Stimulated activated CD8-positive, alpha-beta memory T cell treated with anti-CD3 and anti-CD28 coated beads, Interleukin-4, amount 100 ng/mL, for 1 hour (primary cell): Measurements from ENCODE around the gene PCSK6.

Experiments
- DNase-seq, 2 donors: peaks; one replicate each; pipeline ENCODE4 v3.0.0-alpha.2; 2020; ENCODE audit warnings: low read depth in 2 of 2, low spot score in 1 of 2

The PCSK6 gene

DNA sequence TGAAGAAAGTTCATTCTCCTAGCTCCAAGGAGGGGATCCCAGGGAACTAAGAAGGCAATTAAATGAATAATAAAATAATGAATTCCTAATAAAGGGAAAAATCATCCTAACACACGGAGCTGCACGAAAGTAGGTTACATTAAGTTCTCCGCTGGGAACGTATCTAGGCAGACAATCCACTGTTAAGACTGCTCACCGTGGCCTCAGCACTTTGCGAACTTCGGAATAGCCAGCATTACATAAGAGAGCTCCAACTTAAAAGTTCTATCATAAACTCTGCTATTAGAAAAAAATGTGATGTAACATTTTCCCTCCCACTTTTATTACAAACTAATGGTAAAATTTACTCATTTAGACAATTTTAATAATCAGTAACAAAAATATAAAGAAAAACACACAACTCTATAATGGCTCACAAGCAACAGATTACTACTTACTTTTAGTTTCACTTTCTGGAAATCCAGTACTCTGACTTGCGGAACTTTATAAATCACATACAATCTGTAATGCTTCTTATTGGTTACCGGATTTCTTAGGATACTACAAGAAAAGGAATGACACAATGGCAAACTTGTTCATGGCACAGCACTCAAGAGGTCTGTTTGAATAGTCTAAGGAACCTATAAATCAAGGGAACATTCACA is 202.9 kb downstream of the PCSK6 start:
- DNase-seq: no peak

DNA sequence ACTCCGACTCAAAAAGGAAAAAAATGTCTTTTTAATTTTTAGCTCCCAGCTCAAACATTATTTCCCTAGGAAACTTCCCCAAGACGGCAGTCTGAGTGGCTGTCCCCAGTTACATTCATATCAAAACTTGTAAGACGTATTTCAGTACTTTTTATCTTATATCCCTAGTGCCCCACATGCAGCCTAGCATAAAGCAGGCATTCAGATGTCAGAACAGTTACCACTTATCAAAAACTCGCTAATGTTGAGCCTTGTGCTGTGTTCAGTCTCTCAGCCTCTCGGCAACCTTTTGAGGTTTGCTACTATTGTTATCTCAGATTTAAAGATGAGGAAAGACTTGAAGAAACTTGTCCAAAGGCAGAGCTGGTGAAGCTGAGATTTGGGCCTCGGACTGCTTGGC is 205.6 kb downstream of the PCSK6 start:
- no peak for DNase-seq

DNA sequence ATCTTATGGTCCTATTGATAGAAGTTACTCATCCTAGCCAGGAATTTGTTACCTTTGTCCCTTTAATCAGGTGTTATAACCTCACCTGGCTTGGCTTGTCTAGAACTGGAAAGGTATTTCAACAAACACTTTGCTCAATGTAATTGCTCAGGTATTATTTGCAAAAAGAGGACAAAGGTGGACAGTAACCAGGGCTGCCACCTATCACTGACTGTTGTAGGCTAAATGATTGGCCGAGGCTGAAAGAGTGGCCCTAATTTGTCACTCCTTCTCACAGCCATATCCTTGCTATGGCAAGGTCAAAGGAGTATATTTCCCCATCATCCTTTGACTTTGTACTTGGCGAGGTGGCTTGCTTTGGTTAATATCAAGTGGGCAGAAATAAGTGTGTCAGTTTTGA is 209.5 kb downstream of the PCSK6 start:
- DNase-seq: no peak

DNA sequence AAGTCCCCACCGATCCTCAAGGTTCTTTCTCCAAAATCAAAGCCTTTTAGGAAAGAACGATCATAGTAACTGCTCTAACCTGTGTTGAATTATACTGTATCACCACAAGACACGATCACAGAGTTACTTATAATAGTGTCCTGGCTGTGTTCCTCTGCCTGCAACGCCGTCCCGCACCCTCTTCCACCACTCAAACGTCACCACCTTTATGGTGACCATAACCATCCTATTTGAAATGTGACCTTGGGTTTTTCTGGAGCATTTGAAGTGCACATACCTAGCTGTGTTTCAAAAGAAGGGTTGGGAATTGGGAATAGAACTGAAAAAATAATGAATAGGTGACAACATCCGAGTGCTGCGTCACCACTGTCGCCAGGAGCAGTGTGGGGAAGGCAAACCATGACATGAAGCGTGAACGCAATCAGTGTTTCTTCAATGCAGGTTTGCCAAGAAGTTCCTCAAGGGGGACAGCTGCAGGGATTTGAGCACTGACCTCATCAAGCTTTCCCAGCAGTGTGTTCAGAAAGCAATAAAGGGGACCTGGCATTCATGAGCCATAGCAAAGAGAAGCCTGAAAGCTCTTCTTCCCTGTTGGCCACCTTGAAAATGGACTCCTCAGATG is 211.5 kb downstream of the PCSK6 start:
- no peak for DNase-seq

DNA sequence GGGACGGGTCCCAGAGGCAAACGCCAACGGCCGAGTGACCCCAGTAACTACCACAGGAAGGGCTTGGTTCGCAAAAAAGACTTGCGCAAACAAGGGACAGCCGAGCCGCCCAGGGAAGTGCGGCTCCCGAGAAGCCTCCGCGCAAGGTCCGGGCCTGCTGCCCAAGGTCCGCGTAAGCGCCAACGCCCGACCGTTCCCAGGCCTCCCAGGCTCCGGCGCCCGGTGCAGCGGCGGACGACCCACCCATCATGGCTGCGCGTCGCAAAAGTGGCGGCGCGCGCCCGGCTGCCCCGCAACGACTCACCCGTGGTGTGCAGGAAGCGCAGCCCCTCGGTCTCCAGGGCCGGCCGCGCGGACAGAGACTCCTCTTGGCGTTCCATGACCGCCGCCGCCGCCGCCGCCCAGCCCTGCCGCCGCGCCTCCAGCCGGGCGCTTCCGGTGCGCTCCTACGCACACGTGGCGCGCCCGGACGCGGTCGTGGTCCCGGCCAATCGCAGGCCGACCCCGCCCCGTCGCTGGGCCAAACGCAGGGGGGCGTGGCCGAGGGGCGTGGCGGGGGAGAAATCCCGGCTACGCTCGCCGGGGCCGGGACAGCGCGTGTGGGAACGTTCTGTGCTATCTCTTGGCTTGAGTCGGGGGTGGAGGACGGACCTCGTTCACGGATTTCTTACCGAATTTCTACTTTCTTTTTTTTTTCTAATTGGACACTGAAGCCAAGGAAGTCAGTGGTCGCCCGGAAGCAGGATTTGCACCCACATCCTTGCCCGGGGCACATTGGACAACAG is 212.3 kb downstream of the PCSK6 start, which contains the start of gene SELENOS:
Gene SELENOS, minus strand, starts transcription at position 448 of the 785 bp plus-strand sequence. Its CDS starts 68 bp downstream, at position 380.
- DNase-seq: peak; percentile 75 to 80

DNA sequence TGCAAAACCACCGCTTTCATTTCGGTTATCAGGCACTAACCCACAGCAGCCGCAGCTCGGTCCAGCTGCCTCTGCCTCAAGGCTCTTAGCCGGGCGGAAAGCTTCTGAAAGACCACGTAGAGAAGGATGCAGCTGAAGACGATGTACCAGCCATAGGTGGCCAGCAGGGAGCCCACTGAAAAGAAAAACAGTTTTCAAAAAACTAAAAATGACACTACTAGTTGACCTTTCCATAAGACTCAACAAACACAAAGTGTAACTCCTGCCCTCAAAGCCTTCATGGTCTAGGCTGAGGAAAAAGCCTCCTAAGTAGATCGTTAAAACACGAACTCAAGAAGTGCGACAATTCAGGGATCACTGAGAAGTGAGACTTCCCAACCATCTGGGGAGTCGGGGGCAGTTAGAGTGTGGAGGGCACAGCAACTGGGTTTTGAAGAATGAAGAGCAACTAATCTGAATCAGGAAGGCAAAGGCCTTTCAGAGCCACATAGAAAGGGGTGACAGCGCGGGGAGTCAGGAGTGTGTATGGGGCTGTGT is 212.9 kb downstream of the PCSK6 start:
- no peak for DNase-seq

DNA sequence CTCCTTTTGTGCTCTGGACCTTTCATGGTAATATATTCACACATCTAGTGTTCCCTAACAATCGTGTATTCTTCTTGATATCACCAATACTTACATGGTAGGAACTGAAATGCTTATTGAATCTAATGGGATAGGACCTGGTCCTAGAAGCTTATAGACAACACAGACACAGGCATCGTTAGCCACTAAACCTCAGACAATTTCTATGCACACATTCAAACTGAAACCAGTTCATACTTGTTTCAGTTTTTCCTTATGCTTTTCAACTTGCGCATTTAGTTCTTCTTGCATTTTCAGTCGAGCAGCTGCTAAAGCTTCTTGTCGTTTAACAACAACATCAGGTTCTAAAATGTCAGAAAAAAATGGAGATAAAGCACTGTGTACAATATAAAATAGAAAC is 214.5 kb downstream of the PCSK6 start:
- DNase-seq: no peak

DNA sequence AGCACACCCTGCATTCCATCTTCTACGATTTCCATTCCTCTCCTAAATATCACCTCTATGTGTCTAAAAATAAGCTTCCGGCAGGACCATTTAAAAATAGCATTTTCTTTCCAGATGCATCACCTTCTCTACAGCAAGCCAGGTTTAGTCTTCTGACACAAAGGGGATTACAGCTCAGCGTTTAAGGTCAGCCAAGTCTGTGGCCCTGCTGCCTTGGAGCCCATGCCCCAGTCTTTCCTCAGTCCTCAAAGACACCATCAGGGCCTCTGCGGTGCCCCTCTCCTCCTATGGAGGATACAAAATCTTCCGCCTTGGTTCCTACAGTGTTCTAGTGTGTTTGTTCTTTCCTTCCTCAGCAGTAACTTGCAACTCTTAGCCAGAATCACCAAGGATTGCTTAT is 216.0 kb downstream of the PCSK6 start:
- DNase-seq: no peak

DNA sequence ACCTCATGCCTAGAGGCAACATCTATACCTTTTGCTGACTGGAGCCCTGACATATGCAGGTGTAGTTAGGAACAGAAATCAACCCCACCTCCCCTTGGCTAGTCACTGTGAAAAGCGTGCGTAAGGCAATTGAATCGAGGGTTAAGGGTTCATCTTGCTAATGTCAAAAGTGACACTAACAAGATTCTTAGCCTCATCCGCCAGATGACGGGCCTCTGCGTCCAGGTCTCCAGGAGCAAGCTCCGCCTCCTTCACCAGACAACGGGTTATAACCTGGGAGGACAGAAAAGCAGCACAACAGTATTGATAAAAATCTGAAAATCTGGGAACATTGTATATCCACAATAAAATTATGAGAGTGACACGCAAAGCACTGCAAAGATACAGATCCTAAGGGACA is 216.9 kb downstream of the PCSK6 start:
- no peak for DNase-seq

DNA sequence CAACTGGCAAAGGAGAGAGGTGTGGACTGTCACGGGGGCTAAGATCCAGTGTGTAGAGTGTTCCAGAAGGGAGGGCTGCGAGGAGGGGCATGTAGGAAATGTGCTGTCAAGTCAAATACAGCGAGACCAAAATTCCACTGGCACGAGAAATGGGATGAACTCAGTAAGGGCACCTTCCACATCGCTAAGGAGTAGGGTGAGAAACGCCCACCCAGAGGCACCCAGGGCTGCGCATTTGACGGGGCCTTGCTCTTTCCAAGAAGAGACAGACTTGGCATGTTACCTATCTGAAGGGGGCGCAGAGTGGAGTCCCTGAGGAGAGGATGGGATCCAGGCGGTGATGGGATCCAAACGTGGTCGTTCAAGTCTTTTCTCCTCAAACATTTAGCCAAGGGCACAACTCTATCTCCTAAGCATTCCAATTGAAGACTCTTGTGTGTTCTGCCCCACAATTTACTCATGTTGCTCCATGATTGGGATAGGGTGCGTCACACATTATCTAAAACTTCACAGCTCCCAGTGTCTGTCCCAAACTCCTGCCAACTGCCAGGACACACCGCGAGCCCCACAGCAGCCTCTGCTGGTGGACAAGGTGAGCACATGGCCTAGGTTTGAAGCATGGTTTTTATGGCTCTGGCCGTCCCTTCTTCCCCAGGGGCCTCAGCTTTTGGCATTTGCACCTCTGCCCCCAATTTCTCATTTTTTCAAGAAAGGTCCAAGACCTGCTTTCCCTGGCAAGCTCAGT is 219.9 kb downstream of the PCSK6 start:
- no peak for DNase-seq

DNA sequence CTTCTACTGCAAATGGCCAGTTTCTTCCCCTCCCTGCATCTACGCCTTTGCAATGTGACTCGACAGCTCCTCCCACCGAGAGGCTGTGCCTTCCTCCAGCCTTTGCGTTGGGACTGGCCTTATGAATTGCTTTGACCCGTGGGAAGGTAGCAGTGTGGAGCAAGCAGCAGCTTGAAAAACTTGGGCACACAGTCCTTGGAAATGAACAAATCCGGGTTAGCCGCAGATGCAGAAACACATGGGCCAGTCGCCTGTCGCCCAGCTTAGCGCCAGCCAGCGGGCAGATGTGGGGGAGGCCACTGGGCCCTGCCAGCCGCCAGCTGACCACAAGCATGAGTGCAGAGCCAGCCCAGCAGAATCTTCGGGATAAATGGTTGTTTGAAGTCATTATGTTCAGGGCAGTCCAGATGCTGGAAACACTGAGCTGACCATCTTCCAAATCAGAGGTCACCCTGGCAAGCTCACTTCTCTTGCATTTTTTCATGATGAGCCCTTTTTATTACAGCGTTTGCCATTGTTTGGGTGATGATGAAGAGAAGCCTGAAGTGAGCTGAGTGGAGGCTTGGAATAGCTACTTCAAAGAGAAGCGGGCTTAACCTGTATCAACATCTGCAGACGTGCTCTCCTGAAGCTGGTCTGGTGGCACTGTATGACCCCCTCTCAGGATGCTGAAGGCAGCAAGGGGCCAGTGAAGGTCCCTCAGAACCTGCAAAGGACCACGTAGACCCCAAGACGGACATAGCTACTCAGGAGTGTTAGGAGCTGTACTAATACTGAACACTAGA is 222.0 kb downstream of the PCSK6 start:
- no peak for DNase-seq

DNA sequence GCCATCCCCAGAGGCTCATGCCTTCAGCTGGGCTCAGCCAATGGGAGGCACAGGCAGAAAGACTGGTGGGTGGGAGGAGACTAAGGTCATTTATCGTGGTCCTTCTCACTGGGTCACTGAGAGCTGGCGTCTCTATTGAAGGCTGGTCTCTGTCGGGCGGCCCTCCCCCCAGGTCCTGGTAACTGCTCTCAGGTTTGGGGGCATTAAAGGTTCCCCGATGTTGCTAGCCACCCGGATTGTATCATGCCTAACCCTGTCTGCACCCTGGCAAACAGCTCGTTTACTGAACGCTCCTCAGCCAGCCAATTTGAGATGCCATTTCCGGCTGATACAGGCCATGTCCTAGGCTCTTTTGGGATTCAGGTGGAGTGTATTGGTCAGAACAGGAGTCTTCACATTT is 222.7 kb downstream of the PCSK6 start:
- DNase-seq: no peak

DNA sequence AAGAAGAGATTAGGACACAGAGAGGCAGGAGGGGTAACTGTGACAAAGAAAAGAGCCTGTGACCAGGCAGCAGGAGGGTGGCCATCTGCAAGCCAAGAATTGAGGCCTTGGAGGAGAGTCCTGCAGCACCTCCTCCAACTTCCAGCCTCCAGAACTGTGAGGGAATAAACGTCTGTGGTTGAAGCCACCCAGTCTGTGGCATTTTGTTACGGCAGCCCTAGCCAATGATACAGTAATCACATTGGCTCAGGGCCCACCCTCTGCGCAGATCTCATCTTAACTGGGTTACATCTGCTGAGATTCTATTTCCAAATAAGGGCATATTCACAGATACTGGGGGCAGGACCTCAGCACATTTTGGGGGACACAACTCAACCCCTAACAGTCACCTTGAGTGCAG is 223.5 kb downstream of the PCSK6 start:
- DNase-seq: no peak

DNA sequence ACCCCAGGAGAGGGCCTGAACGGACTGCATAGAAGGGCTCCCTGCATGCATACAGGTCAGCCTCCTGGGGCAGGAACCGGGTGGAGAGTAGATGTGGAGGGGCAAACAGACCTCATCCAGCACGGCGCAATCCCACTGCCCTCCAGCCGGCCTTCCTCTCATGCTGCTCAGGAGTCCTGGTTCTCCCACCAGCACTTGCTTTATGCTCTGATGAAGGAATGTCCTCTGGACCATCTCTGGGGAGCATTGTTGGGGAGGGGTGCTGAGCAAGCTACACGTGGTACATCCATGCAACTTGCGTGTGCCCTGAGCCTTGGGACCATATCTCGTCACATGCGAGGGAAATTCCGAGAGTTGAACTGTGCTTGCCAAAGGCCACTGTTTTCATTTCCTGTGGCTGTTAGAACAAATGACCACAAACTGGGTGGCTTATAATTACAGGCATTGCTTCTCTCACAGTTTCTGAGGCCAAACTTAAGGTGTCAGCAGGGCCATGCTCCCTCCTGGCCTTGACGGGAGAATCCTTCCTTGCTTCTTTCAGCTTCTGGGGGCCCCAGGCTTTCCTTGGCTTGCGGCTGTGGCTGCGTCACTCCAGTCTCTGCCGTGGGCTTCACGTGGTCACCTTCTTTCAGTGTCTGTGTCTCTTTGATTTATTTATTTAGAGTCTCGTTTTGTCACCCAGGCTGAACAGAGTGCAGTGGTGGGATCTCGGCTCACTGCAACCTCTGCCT is 224.4 kb downstream of the PCSK6 start:
- DNase-seq: no peak

DNA sequence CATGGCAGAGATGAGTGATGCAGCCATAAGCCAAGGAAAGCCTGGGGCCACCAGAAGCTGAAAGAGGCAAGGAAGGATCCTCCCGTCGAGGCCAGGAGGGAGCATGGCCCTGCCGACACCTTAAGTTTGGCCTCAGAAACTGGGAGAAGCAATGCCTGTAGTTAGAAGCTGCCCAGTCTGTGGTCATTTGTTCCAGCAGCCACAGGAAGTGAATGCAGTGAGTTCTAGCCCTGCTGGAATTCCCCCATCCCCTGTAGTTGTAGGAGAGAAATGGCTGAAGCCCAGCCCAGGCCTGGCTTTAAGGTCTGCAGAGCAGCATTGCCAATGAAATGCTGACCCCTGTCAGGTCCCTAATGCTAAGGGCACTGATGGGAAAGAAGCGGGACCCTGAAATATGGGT is 225.5 kb downstream of the PCSK6 start:
- no peak for DNase-seq

DNA sequence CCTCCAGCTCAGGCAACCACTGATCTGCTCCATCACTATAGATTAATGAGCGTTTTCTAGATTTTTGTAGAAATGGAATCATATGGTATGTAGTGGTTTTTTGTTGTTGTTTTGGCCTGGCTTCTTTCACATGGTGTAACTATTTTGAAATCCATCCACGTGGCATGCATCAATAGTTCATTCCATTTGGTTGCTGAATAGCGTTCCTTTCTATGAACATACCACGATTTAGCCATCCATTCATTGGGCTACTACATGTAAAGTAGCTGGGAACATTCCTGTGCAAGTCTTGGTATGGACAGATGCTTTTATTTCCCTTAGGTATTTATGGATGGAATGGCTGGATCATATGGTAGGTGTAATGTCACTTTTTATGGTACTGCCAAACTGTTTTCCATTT is 227.0 kb downstream of the PCSK6 start:
- no peak for DNase-seq

DNA sequence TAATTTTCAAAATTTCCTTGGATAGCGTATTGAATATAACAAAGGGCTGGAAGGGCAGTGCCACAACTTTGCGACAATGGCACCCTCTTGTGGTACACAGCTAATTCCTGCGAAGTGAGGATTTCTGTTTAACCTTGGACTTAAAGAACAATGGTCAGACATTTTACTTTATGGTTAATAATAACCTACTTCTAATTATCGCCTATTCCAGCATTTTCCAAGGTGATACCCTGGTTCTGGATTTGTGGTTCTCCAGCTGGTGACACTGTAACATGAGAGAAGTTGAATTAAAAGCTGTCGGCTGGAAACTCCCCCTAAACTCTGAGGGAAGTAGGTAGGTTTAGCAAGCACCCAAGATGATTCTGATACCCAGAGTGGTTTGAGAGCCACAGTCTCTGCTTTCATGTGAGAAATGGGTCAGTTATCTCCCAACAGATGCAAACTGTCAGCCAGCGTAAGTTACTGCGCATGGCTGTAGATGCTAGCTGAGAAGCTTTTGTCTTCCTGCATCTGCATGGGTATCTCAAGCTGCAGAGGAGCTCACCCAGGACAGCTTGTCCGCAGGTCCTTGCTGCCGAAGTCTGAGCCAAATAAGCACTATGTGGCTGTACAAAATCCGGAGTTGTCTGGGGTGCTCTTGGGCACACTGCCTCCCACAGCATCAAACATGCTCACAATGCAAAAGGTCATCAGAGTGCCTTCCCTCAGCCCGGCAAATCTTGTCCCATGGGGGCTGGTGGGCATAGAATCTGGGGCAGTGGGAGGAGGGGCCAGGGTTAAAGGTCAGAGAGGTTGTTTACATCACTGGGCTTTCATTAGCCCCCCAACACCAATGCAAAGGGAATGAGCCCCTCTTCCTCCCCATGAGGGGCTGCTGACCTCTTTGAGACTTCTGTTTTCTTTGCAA is 231.0 kb downstream of the PCSK6 start:
- no peak for DNase-seq

DNA sequence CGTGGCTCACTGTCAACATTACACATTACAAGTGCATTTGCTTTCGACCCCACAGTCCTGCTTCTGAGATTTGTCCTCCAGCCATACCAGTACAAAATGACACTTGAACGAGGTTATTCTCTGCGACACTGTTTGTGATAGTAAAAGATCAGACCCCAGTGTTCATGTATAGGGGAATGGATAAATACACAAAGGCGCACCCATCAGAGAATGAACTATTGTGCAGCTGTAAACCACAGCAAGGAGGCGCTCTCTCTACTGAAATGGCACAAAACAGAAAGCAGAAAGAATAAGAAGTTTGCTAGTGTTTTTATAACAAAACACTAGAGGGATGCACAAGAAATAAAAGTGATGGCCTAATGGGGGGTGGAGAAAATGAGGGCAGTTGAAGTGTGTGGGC is 232.8 kb downstream of the PCSK6 start:
- no peak for DNase-seq
